ENCODE results near the gene CSNK2B. TPM values are rescaled to one million over a fixed set of nuclear protein-coding genes. Genes with fewer than 3 reads are reported as not detected.
A peak's percentile ranks its signal among the peaks of the same experiment; 100 is the strongest.

CSNK2B gene
- total RNA-seq, 1 donor from 2014 or later = 108 TPM

- peak; percentile 84 for DNase-seq (ENCODE audit: low spot score)
Measured at GRCh38 chr6:31660381-31661261, 5.3 kb upstream of the CSNK2B start, which contains the start of gene C6orf47. Gene C6orf47 (minus strand): TSS chr6:31660778. CDS start chr6:31659947, 831 bp downstream.

GRCh38 chr6:31661262-31662123 lies 4.4 kb upstream of the CSNK2B start:
- DNase-seq (ENCODE audit: low spot score) = no peak

GRCh38 chr6:31662124-31662723 lies 3.7 kb upstream of the CSNK2B start:
- no peak for DNase-seq (ENCODE audit: low spot score)

- no peak for DNase-seq (ENCODE audit: low spot score)
Measured at GRCh38 chr6:31663126-31663960, 2.5 kb upstream of the CSNK2B start.

GRCh38 chr6:31663961-31664789 lies 1.7 kb upstream of the CSNK2B start:
- DNase-seq (ENCODE audit: low spot score) = no peak

- peak; percentile 95 for DNase-seq (ENCODE audit: low spot score)
Measured at GRCh38 chr6:31664790-31665500, 935 bp upstream of the CSNK2B start, which contains the start of gene GPANK1. Gene GPANK1 (minus strand): TSS chr6:31664997. CDS start chr6:31664478, 519 bp downstream.

- no peak for DNase-seq (ENCODE audit: low spot score)
Measured at GRCh38 chr6:31666337-31666965, 571 bp downstream of the CSNK2B start.

- DNase-seq (ENCODE audit: low spot score) = no peak
Measured at GRCh38 chr6:31669676-31670075, 3.8 kb downstream of the CSNK2B start, which contains the start of gene LY6G5B. Gene LY6G5B (plus strand): TSS chr6:31669976. CDS start chr6:31670951, 975 bp downstream.

- no peak for DNase-seq (ENCODE audit: low spot score)
Measured at GRCh38 chr6:31676322-31676903, 10.5 kb downstream of the CSNK2B start.

GRCh38 chr6:31676904-31677303 lies 11.0 kb downstream of the CSNK2B start:
- no peak for DNase-seq (ENCODE audit: low spot score)

GRCh38 chr6:31677955-31678354 lies 12.1 kb downstream of the CSNK2B start:
- DNase-seq (ENCODE audit: low spot score) = no peak

- peak; percentile 85 for DNase-seq (ENCODE audit: low spot score)
Measured at GRCh38 chr6:31680226-31681134, 14.6 kb downstream of the CSNK2B start, which contains the start of gene LY6G5C. Gene LY6G5C (minus strand): TSS chr6:31681067. CDS start chr6:31680373, 694 bp downstream.

- DNase-seq (ENCODE audit: low spot score) = no peak
Measured at GRCh38 chr6:31681135-31681671, 15.3 kb downstream of the CSNK2B start.

GRCh38 chr6:31683591-31683990 lies 17.7 kb downstream of the CSNK2B start:
- DNase-seq (ENCODE audit: low spot score) = no peak

- DNase-seq (ENCODE audit: low spot score) = no peak
Measured at GRCh38 chr6:31686483-31686882, 20.6 kb downstream of the CSNK2B start.

- no peak for DNase-seq (ENCODE audit: low spot score)
Measured at GRCh38 chr6:31687321-31687720, 21.4 kb downstream of the CSNK2B start.
